GM21737 (cell line): ENCODE measurements around the gene HDAC4.

Source experiments
- ATAC-seq: cut with Tn5 transposase; IDR thresholded peaks from one replicate; pipeline ENCODE4 v1.9.1; 2021; ENCODE audit warnings: mild to moderate bottlenecking, moderate library complexity; ENCODE audit not compliant: unreplicated experiment

The HDAC4 gene

GRCh38 chr2:239311132-239312040 is 89.4 kb downstream of the HDAC4 start:
- no peak for ATAC-seq

- no peak for ATAC-seq
Observed at GRCh38 chr2:239310401-239311061, 90.3 kb downstream of the HDAC4 start.

- no peak for ATAC-seq
Observed at GRCh38 chr2:239309398-239310245, 91.2 kb downstream of the HDAC4 start.

GRCh38 chr2:239308661-239309397 is 92.0 kb downstream of the HDAC4 start:
- ATAC-seq = no peak

- no peak for ATAC-seq
Observed at GRCh38 chr2:239307921-239308613, 92.8 kb downstream of the HDAC4 start.

GRCh38 chr2:239307221-239307569 is 93.6 kb downstream of the HDAC4 start:
- ATAC-seq = no peak

- ATAC-seq = no peak
Observed at GRCh38 chr2:239306274-239307220, 94.3 kb downstream of the HDAC4 start.

- ATAC-seq = no peak
Observed at GRCh38 chr2:239305771-239306170, 95.0 kb downstream of the HDAC4 start.

GRCh38 chr2:239305222-239305575 is 95.6 kb downstream of the HDAC4 start:
- no peak for ATAC-seq

- no peak for ATAC-seq
Observed at GRCh38 chr2:239304533-239305221, 96.1 kb downstream of the HDAC4 start.

- ATAC-seq = peak; percentile 50
Observed at GRCh38 chr2:239303711-239304532, 96.9 kb downstream of the HDAC4 start.

GRCh38 chr2:239302808-239303557 is 97.8 kb downstream of the HDAC4 start:
- no peak for ATAC-seq

- ATAC-seq = no peak
Observed at GRCh38 chr2:239302083-239302807, 98.6 kb downstream of the HDAC4 start.

- ATAC-seq = no peak
Observed at GRCh38 chr2:239300871-239301735, 99.7 kb downstream of the HDAC4 start.

- no peak for ATAC-seq
Observed at GRCh38 chr2:239300242-239300641, 100.6 kb downstream of the HDAC4 start.
